ENCODE data around the gene UGP2.

Gene UGP2

GRCh38 chr2:63898839-63899238 is 57.1 kb downstream of the UGP2 start (continued):
- TF ChIP-seq, protein P1, sequence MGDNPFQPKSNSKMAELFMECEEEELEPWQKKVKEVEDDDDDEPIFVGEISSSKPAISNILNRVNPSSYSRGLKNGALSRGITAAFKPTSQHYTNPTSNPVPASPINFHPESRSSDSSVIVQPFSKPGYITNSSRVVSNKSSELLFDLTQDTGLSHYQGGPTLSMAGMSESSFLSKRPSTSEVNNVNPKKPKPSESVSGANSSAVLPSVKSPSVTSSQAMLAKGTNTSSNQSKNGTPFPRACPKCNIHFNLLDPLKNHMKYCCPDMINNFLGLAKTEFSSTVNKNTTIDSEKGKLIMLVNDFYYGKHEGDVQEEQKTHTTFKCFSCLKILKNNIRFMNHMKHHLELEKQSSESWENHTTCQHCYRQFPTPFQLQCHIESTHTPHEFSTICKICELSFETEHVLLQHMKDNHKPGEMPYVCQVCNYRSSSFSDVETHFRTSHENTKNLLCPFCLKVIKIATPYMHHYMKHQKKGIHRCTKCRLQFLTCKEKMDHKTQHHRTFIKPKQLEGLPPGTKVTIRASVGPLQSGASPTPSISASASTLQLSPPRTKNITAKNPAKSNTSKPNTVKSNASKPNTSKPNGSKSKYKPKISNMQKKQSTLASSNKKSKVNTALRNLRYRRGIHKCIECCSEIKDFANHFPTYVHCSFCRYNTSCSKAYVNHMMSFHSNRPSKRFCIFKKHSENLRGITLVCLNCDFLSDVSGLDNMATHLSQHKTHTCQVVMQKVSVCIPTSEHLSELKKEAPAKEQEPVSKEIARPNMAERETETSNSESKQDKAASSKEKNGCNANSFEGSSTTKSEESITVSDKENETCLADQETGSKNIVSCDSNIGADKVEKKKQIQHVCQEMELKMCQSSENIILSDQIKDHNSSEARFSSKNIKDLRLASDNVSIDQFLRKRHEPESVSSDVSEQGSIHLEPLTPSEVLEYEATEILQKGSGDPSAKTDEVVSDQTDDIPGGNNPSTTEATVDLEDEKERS (tag by site-specific recombination; IDR thresholded peaks at IDR 0.05) = no peak
- TF ChIP-seq, protein P2, sequence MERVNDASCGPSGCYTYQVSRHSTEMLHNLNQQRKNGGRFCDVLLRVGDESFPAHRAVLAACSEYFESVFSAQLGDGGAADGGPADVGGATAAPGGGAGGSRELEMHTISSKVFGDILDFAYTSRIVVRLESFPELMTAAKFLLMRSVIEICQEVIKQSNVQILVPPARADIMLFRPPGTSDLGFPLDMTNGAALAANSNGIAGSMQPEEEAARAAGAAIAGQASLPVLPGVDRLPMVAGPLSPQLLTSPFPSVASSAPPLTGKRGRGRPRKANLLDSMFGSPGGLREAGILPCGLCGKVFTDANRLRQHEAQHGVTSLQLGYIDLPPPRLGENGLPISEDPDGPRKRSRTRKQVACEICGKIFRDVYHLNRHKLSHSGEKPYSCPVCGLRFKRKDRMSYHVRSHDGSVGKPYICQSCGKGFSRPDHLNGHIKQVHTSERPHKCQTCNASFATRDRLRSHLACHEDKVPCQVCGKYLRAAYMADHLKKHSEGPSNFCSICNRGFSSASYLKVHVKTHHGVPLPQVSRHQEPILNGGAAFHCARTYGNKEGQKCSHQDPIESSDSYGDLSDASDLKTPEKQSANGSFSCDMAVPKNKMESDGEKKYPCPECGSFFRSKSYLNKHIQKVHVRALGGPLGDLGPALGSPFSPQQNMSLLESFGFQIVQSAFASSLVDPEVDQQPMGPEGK (tag by site-specific recombination; IDR thresholded peaks at IDR 0.05) = no peak
- TF ChIP-seq ZNF132 (tag by site-specific recombination; IDR thresholded peaks at IDR 0.05; ENCODE audit: borderline replicate concordance) (no peak), ZNF560 (tag by site-specific recombination; IDR thresholded peaks at IDR 0.05; ENCODE audit: borderline replicate concordance) (no peak), ZNF555 (tag by site-specific recombination; conservative IDR thresholded peaks at IDR 0.05) (no peak), ZNF561 (tag by site-specific recombination; IDR thresholded peaks at IDR 0.05; ENCODE audit: borderline replicate concordance) (no peak)

DNA sequence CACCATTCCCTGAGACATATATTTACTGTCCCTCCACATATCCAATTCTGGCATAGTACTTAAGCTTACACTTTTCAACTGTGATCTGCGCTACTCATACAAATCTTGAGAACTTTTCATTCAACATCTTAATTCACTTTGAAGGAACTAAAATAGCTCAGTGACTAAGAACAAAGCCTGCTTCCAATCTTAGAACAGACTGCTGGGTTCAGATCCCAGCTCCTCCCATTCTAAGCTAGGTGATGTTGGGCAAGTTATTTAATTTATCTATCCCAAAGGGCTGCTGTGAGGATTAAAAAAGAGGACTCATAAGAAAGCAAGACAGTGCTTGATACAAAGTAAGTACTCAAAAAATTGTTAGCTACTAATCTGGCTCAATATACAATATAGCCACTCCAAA is 57.9 kb downstream of the UGP2 start:
- peaks cover 0 to 36% of the 10 kb centered on the region in 2 experiments for H3K36me3 ChIP-seq (ENCODE audit: control insufficient read depth in 2 of 2, insufficient read depth in 1 of 2, low read length in 2 of 2)
- TF ChIP-seq ZNF132 (tag by site-specific recombination; IDR thresholded peaks at IDR 0.05; ENCODE audit: borderline replicate concordance) = no peak
- no peak for TF ChIP-seq YY2 (tag by site-specific recombination; IDR thresholded peaks at IDR 0.05)
- no peak for TF ChIP-seq ZNF140 (tag by site-specific recombination; IDR thresholded peaks at IDR 0.05)
- TF ChIP-seq ZNF768 (tag by site-specific recombination; IDR thresholded peaks at IDR 0.05) = no peak
- TF ChIP-seq ZNF423 (tag by site-specific recombination; IDR thresholded peaks at IDR 0.05) = no peak
- TF ChIP-seq, protein P3, sequence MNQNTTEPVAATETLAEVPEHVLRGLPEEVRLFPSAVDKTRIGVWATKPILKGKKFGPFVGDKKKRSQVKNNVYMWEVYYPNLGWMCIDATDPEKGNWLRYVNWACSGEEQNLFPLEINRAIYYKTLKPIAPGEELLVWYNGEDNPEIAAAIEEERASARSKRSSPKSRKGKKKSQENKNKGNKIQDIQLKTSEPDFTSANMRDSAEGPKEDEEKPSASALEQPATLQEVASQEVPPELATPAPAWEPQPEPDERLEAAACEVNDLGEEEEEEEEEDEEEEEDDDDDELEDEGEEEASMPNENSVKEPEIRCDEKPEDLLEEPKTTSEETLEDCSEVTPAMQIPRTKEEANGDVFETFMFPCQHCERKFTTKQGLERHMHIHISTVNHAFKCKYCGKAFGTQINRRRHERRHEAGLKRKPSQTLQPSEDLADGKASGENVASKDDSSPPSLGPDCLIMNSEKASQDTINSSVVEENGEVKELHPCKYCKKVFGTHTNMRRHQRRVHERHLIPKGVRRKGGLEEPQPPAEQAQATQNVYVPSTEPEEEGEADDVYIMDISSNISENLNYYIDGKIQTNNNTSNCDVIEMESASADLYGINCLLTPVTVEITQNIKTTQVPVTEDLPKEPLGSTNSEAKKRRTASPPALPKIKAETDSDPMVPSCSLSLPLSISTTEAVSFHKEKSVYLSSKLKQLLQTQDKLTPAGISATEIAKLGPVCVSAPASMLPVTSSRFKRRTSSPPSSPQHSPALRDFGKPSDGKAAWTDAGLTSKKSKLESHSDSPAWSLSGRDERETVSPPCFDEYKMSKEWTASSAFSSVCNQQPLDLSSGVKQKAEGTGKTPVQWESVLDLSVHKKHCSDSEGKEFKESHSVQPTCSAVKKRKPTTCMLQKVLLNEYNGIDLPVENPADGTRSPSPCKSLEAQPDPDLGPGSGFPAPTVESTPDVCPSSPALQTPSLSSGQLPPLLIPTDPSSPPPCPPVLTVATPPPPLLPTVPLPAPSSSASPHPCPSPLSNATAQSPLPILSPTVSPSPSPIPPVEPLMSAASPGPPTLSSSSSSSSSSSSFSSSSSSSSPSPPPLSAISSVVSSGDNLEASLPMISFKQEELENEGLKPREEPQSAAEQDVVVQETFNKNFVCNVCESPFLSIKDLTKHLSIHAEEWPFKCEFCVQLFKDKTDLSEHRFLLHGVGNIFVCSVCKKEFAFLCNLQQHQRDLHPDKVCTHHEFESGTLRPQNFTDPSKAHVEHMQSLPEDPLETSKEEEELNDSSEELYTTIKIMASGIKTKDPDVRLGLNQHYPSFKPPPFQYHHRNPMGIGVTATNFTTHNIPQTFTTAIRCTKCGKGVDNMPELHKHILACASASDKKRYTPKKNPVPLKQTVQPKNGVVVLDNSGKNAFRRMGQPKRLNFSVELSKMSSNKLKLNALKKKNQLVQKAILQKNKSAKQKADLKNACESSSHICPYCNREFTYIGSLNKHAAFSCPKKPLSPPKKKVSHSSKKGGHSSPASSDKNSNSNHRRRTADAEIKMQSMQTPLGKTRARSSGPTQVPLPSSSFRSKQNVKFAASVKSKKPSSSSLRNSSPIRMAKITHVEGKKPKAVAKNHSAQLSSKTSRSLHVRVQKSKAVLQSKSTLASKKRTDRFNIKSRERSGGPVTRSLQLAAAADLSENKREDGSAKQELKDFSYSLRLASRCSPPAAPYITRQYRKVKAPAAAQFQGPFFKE (tag by site-specific recombination; IDR thresholded peaks at IDR 0.05; ENCODE audit: borderline replicate concordance) = no peak
- H3K27ac ChIP-seq (ENCODE audit: extremely low read depth, low read depth, low read length) = no peak overlapping the region
- ChIA-PET POLR2A (no interaction called here), CTCF (interaction anchor here (2.9 kb wide), 1 partner anchor 10 kb away, joined by 14 read pairs; no protein-coding TSS in a partner anchor)
- no peaks in the 10 kb centered on the region for H3K9me3 ChIP-seq (ENCODE audit: control insufficient read depth, insufficient read depth, low read depth, low read length)
- H3K4me1 ChIP-seq (ENCODE audit: control insufficient read depth, insufficient read depth, low read length) = no peaks in the 10 kb centered on the region
- no peak overlapping the region for H3K4me3 ChIP-seq (ENCODE audit: low read depth, low read length)

GRCh38 chr2:63902149-63902548 is 60.5 kb downstream of the UGP2 start:
- Histone ChIP-seq H3K4me3 (ENCODE audit: low read depth, low read length) (no peak overlapping the region), H3K27ac (ENCODE audit: extremely low read depth, low read depth, low read length) (no peak overlapping the region), H3K36me3 (ENCODE audit: control insufficient read depth in 2 of 2, insufficient read depth in 1 of 2, low read length in 2 of 2) (peaks cover 0 to 35% of the 10 kb centered on the region in 2 experiments), H3K9me3 (ENCODE audit: control insufficient read depth, insufficient read depth, low read depth, low read length) (no peaks in the 10 kb centered on the region), H3K4me1 (ENCODE audit: control insufficient read depth, insufficient read depth, low read length) (no peaks in the 10 kb centered on the region)
- ChIA-PET CTCF (no interaction called here), POLR2A (no interaction called here)
- TF ChIP-seq ZNF530 (tag by site-specific recombination; IDR thresholded peaks at IDR 0.05; ENCODE audit: low read depth) (no peak), ZNF148 (tag by site-specific recombination; IDR thresholded peaks at IDR 0.05; ENCODE audit: borderline replicate concordance) (no peak), ZBTB1 (tag by site-specific recombination; IDR thresholded peaks at IDR 0.05) (no peak), ZFP37 (tag by site-specific recombination; IDR thresholded peaks at IDR 0.05) (no peak), ZSCAN23 (tag by site-specific recombination; IDR thresholded peaks at IDR 0.05) (no peak), ZBTB7A (tag by site-specific recombination; IDR thresholded peaks at IDR 0.05; ENCODE audit: low read depth) (no peak), ZNF133 (tag by site-specific recombination; IDR thresholded peaks at IDR 0.05) (no peak), ZNF677 (tag by site-specific recombination; IDR thresholded peaks at IDR 0.05) (no peak), ZNF548 (tag by site-specific recombination; IDR thresholded peaks at IDR 0.05) (no peak), ZBTB17 (tag by site-specific recombination; IDR thresholded peaks at IDR 0.05) (no peak)
